ENCODE measurements around the gene CMKLR1. TPM values are rescaled to one million over a fixed set of nuclear protein-coding genes. Genes with fewer than 3 reads are reported as not detected.

CMKLR1 gene
- polyA plus RNA-seq (2011; rRNA removed): 0.10 TPM in 1 of 2 replicates, not detected in the other
- not detected in 2 replicates for polyA minus RNA-seq (2011; rRNA and poly(A)+ RNA removed)

- Histone ChIP-seq H3K4me3 (ENCODE audit: low read depth, low read length) (no peak within 1 kb of the TSS), H3K36me3 (ENCODE audit: control insufficient read depth, insufficient read depth, low read length) (no peaks in the 10 kb centered on the region), H3K27me3 (ENCODE audit: control insufficient read depth, insufficient read depth, low read length) (no peaks in the 10 kb centered on the region)
- ChIA-PET POLR2A (no interaction called here), CTCF (no interaction called here)
- no peak for TF ChIP-seq CTCF (IDR thresholded peaks at IDR 0.05; ENCODE audit: insufficient read depth, low read depth, low read length)
- DNase-seq (ENCODE audit: low read depth): no peak
Measured at GRCh38 chr12:108338915-108339657, at the start of gene CMKLR1. CMKLR1 (minus strand) TSS chr12:108339311; CDS start chr12:108293591, 45,720 bp downstream.

- ChIA-PET CTCF (no interaction called here), POLR2A (no interaction called here)
- TF ChIP-seq CTCF (IDR thresholded peaks at IDR 0.05; ENCODE audit: insufficient read depth, low read depth, low read length): no peak
- Histone ChIP-seq H3K36me3 (ENCODE audit: control insufficient read depth, insufficient read depth, low read length) (no peaks in the 10 kb centered on the region), H3K27me3 (ENCODE audit: control insufficient read depth, insufficient read depth, low read length) (no peaks in the 10 kb centered on the region), H3K4me3 (ENCODE audit: low read depth, low read length) (no peak overlapping the region)
- no peak for DNase-seq (ENCODE audit: low read depth)
Measured at GRCh38 chr12:108387771-108388170, 48.7 kb upstream of the CMKLR1 start.

- H3K27me3 ChIP-seq (ENCODE audit: control insufficient read depth, insufficient read depth, low read length): no peaks in the 10 kb centered on the region
- DNase-seq (ENCODE audit: low read depth): no peak
- no peak for TF ChIP-seq CTCF (IDR thresholded peaks at IDR 0.05; ENCODE audit: insufficient read depth, low read depth, low read length)
- ChIA-PET POLR2A (no interaction called here), CTCF (no interaction called here)
- no peak overlapping the region for H3K4me3 ChIP-seq (ENCODE audit: low read depth, low read length)
- H3K36me3 ChIP-seq (ENCODE audit: control insufficient read depth, insufficient read depth, low read length): no peaks in the 10 kb centered on the region
Measured at GRCh38 chr12:108386709-108387360, 47.7 kb upstream of the CMKLR1 start.

- Histone ChIP-seq H3K27me3 (ENCODE audit: control insufficient read depth, insufficient read depth, low read length) (no peaks in the 10 kb centered on the region), H3K4me3 (ENCODE audit: low read depth, low read length) (no peak overlapping the region), H3K36me3 (ENCODE audit: control insufficient read depth, insufficient read depth, low read length) (no peaks in the 10 kb centered on the region)
- TF ChIP-seq CTCF (IDR thresholded peaks at IDR 0.05; ENCODE audit: insufficient read depth, low read depth, low read length): no peak
- no peak for DNase-seq (ENCODE audit: low read depth)
- POLR2A ChIA-PET: no interaction called here
- CTCF ChIA-PET: no interaction called here
Measured at GRCh38 chr12:108382437-108382801, 43.3 kb upstream of the CMKLR1 start.

- H3K4me3 ChIP-seq (ENCODE audit: low read depth, low read length): no peak overlapping the region
- CTCF ChIA-PET: no interaction called here
- H3K36me3 ChIP-seq (ENCODE audit: control insufficient read depth, insufficient read depth, low read length): no peaks in the 10 kb centered on the region
- POLR2A ChIA-PET: no interaction called here
- no peak for DNase-seq (ENCODE audit: low read depth)
- H3K27me3 ChIP-seq (ENCODE audit: control insufficient read depth, insufficient read depth, low read length): no peaks in the 10 kb centered on the region
- no peak for TF ChIP-seq CTCF (IDR thresholded peaks at IDR 0.05; ENCODE audit: insufficient read depth, low read depth, low read length)
Measured at GRCh38 chr12:108381787-108382436, 42.8 kb upstream of the CMKLR1 start.
